Astrocyte (in vitro differentiated cells and primary cell): ENCODE results near the gene RCCD1. TPM values are rescaled to one million over a fixed set of nuclear protein-coding genes. Genes with fewer than 3 reads are reported as not detected.

Experiments
- DNase-seq: peaks from one replicate; pipeline ENCODE4 v3.0.0-alpha.2; 2010; ENCODE audit warnings: low read depth
- FAIRE-seq: peaks from 2 replicates; lab custom pipeline; 2011; peaks lifted over from hg19 to GRCh38; lab: Jason Lieb, UNC
- H2AFZ ChIP-seq: 2 replicates; pipeline ENCODE4 v1.6.0; 2012; ENCODE audit warnings: low read depth, low read length, inconsistent platforms
- H3K27ac ChIP-seq: 2 replicates; pipeline ENCODE4 v1.5.1; 2011; ENCODE audit warnings: low read depth, low read length, inconsistent platforms
- H3K27me3 ChIP-seq: 2 replicates; pipeline ENCODE4 v1.6.0; 2011; ENCODE audit warnings: low read length, inconsistent platforms; ENCODE audit not compliant: insufficient read depth
- H3K36me3 ChIP-seq: 2 replicates; pipeline ENCODE4 v1.5.1; 2011; ENCODE audit warnings: low read length, inconsistent platforms; ENCODE audit not compliant: insufficient read depth
- H3K4me1 ChIP-seq: 2 replicates; pipeline ENCODE4 v1.5.1; 2011; ENCODE audit warnings: low read length, inconsistent platforms; ENCODE audit not compliant: insufficient read depth
- H3K4me2 ChIP-seq: 2 replicates; pipeline ENCODE4 v1.6.0; 2012; ENCODE audit warnings: low read length, inconsistent platforms
- H3K4me3 ChIP-seq: 2 replicates; pipeline ENCODE4 v1.5.1; 2011; ENCODE audit warnings: low read depth, mild to moderate bottlenecking, low read length, inconsistent platforms; ENCODE audit not compliant: insufficient read depth
- H3K79me2 ChIP-seq: 2 replicates; pipeline ENCODE4 v1.6.0; 2012; ENCODE audit warnings: mild to moderate bottlenecking, low read length, inconsistent platforms; ENCODE audit not compliant: insufficient read depth
- H3K9ac ChIP-seq: 2 replicates; pipeline ENCODE4 v1.6.0; 2012; ENCODE audit warnings: mild to moderate bottlenecking, low read length, inconsistent platforms
- H3K9me3 ChIP-seq: 2 replicates; pipeline ENCODE4 v1.5.1; 2012; ENCODE audit warnings: low read depth, mild to moderate bottlenecking, low read length, inconsistent platforms; ENCODE audit not compliant: insufficient read depth
- H4K20me1 ChIP-seq: 2 replicates; pipeline ENCODE4 v1.6.0; 2012; ENCODE audit warnings: low read length, inconsistent platforms; ENCODE audit not compliant: insufficient read depth
- H3K27ac Mint-ChIP-seq: one replicate; pipeline ENCODE4 v1.8.0; 2021; ENCODE audit warnings: mild to moderate bottlenecking, mixed read lengths; ENCODE audit not compliant: unreplicated experiment
- H3K27me3 Mint-ChIP-seq: one replicate; pipeline ENCODE4 v1.8.0; 2021; ENCODE audit warnings: low read depth, mixed read lengths; ENCODE audit not compliant: unreplicated experiment
- H3K36me3 Mint-ChIP-seq: one replicate; pipeline ENCODE4 v1.8.0; 2021; ENCODE audit warnings: low read depth, mixed read lengths; ENCODE audit not compliant: unreplicated experiment
- H3K4me1 Mint-ChIP-seq: one replicate; pipeline ENCODE4 v1.8.0; 2021; ENCODE audit warnings: low read depth, mixed read lengths; ENCODE audit not compliant: unreplicated experiment
- H3K4me3 Mint-ChIP-seq: one replicate; pipeline ENCODE4 v1.8.0; 2021; ENCODE audit warnings: mild to moderate bottlenecking, moderate library complexity, mixed read lengths; ENCODE audit not compliant: unreplicated experiment
- H3K9me3 Mint-ChIP-seq: one replicate; pipeline ENCODE4 v1.8.0; 2021; ENCODE audit warnings: mild to moderate bottlenecking, mixed read lengths; ENCODE audit not compliant: unreplicated experiment
- EZH2 ChIP-seq: IDR thresholded peaks from 2 replicates; pipeline ENCODE4 v1.6.1; 2012; ENCODE audit warnings: mild to moderate bottlenecking, low read length, inconsistent platforms; ENCODE audit not compliant: insufficient read depth
- total RNA-seq: library from RNA; stranded (reverse); gene quantifications from 2 replicates; pipeline ENCODE4 v1.2.1, GENCODE V29; 2021
- TF ChIP-seq, protein P1 (sequence below): IDR thresholded peaks from 2 replicates; pipeline ENCODE4 v1.5.1; 2011; ENCODE audit warnings: low read depth, mild to moderate bottlenecking, inconsistent platforms, low read length, moderate library complexity; ENCODE audit not compliant: insufficient read depth

Gene RCCD1
- total RNA-seq, 1 donor from 2014 or later, result 6.8 TPM

- TF ChIP-seq, protein P1, sequence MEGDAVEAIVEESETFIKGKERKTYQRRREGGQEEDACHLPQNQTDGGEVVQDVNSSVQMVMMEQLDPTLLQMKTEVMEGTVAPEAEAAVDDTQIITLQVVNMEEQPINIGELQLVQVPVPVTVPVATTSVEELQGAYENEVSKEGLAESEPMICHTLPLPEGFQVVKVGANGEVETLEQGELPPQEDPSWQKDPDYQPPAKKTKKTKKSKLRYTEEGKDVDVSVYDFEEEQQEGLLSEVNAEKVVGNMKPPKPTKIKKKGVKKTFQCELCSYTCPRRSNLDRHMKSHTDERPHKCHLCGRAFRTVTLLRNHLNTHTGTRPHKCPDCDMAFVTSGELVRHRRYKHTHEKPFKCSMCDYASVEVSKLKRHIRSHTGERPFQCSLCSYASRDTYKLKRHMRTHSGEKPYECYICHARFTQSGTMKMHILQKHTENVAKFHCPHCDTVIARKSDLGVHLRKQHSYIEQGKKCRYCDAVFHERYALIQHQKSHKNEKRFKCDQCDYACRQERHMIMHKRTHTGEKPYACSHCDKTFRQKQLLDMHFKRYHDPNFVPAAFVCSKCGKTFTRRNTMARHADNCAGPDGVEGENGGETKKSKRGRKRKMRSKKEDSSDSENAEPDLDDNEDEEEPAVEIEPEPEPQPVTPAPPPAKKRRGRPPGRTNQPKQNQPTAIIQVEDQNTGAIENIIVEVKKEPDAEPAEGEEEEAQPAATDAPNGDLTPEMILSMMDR, result no peak
- no peak for TF ChIP-seq EZH2
- Histone ChIP-seq H3K27me3 (no peaks in the 10 kb centered on the region), H3K4me1 (no peaks in the 10 kb centered on the region), H3K9ac (no peak overlapping the region), H3K4me2 (no peak overlapping the region), H3K36me3 (peaks cover 39% of the 10 kb centered on the region), H3K4me3 (no peak overlapping the region), H4K20me1 (peaks cover 11% of the 10 kb centered on the region), H3K79me2 (no peaks in the 10 kb centered on the region), H3K9me3 (no peaks in the 10 kb centered on the region), H3K27ac (no peak overlapping the region), H2AFZ (no peak overlapping the region)
- H3K27me3 Mint-ChIP-seq, result no peaks in the 10 kb centered on the region
- no peak for DNase-seq
- H3K27ac Mint-ChIP-seq, result no peak overlapping the region
- H3K4me1 Mint-ChIP-seq, result no peaks in the 10 kb centered on the region
- FAIRE-seq, result no peak
- H3K9me3 Mint-ChIP-seq, result no peaks in the 10 kb centered on the region
- H3K36me3 Mint-ChIP-seq, result peaks cover 2% of the 10 kb centered on the region
- H3K4me3 Mint-ChIP-seq, result no peak overlapping the region
Measured at GRCh38 chr15:90967206-90967605, 12.5 kb downstream of the RCCD1 start.

DNA sequence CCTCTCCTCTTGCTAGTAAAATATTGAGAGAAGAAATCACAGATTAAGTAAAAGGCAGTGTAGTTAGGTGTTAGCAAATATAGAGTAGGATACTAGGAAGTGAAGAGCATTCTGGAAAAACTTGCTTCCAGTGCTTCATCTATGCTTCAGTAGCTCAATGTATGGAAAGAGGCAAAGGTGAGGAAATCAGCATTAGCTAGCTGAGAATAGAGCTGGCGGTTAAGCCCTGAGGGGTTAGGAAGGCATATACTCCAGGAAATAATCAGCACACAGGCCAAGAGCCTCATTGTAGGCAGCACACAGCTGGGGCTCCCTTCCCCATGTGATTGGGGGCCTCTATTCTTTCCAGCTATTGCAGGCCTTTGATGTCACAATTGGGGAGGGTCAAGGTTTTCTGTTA lies 13.8 kb downstream of the RCCD1 start:
- DNase-seq (no peak), FAIRE-seq (no peak)
- H3K79me2 ChIP-seq, result no peaks in the 10 kb centered on the region
- no peak overlapping the region for H3K27ac ChIP-seq
- no peak overlapping the region for H3K4me3 ChIP-seq
- no peak for TF ChIP-seq EZH2
- TF ChIP-seq, protein P1, result no peak
- no peaks in the 10 kb centered on the region for H3K27me3 Mint-ChIP-seq
- no peak overlapping the region for H3K4me3 Mint-ChIP-seq
- H3K27ac Mint-ChIP-seq, result no peak overlapping the region
- no peaks in the 10 kb centered on the region for H3K9me3 Mint-ChIP-seq
- no peaks in the 10 kb centered on the region for H3K9me3 ChIP-seq
- no peaks in the 10 kb centered on the region for H3K4me1 ChIP-seq
- peaks cover 36% of the 10 kb centered on the region for H3K36me3 ChIP-seq
- H3K9ac ChIP-seq, result no peak overlapping the region
- no peaks in the 10 kb centered on the region for H3K27me3 ChIP-seq
- peaks cover 11% of the 10 kb centered on the region for H4K20me1 ChIP-seq
- no peak overlapping the region for H2AFZ ChIP-seq
- H3K36me3 Mint-ChIP-seq, result peaks cover 2% of the 10 kb centered on the region
- no peak overlapping the region for H3K4me2 ChIP-seq
- no peaks in the 10 kb centered on the region for H3K4me1 Mint-ChIP-seq

DNA sequence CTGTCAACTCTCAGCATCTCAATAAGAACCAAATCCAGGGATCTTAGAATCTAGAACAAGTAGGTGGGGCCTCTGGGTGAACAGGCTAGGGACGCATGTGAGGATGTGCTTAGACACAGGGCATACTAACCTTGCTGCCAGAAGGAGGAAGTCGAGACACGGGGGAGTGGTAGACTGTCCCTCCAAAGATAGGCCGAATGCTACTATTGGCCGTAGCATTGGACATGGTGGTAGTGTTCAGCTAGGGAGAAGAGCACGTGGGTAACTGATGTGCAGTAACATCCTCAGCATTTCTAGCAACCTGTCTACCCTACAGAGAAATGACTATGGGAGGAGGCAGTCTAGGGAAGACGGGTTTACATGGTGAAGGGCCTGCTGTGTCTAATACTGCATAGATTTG lies 15.6 kb downstream of the RCCD1 start:
- Histone ChIP-seq H3K4me3 (no peak overlapping the region), H3K36me3 (peaks cover 38% of the 10 kb centered on the region), H3K79me2 (no peaks in the 10 kb centered on the region), H3K27me3 (no peaks in the 10 kb centered on the region), H3K27ac (no peak overlapping the region), H2AFZ (no peak overlapping the region), H3K4me1 (no peaks in the 10 kb centered on the region), H3K4me2 (no peak overlapping the region), H3K9ac (no peak overlapping the region), H3K9me3 (no peaks in the 10 kb centered on the region), H4K20me1 (peaks cover 11% of the 10 kb centered on the region)
- Mint-ChIP-seq H3K27me3 (no peaks in the 10 kb centered on the region), H3K36me3 (peaks cover 2% of the 10 kb centered on the region), H3K4me1 (no peaks in the 10 kb centered on the region), H3K27ac (no peak overlapping the region), H3K4me3 (no peak overlapping the region), H3K9me3 (no peaks in the 10 kb centered on the region)
- no peak for TF ChIP-seq EZH2
- TF ChIP-seq, protein P1, result no peak
- DNase-seq, result no peak
- no peak for FAIRE-seq
